Testis (tissue), 3 donors: ENCODE measurements around the gene RXRA. TPM values are rescaled to one million over a fixed set of nuclear protein-coding genes. Genes with fewer than 3 reads are reported as not detected.

Experiments
- DNase-seq: peaks from one replicate; pipeline ENCODE4 v3.0.0-alpha.2; 2019
- H3K27ac ChIP-seq, 2 donors: fragments of 200-600 bp; sonication (generic); one replicate each; pipeline ENCODE4 v1.5.1; 2019
- H3K27me3 ChIP-seq: fragments of 200-600 bp; sonication (generic); one replicate; pipeline ENCODE4 v1.5.1; 2019
- H3K36me3 ChIP-seq: fragments of 200-600 bp; sonication (generic); one replicate; pipeline ENCODE4 v1.5.1; 2017; ENCODE audit warnings: low read depth; ENCODE audit errors: missing control alignments
- H3K4me1 ChIP-seq: fragments of 200-600 bp; sonication (generic); one replicate; pipeline ENCODE4 v1.5.1; 2019
- H3K4me3 ChIP-seq, 2 donors: fragments of 200-600 bp; sonication (generic); one replicate each; pipeline ENCODE4 v1.5.1; 2017 to 2019
- H3K9me3 ChIP-seq: fragments of 200-600 bp; sonication (generic); one replicate; pipeline ENCODE4 v1.5.1; 2017
- POLR2A ChIP-seq: fragments of 450-650 bp; IDR thresholded peaks from one replicate; pipeline ENCODE4 v1.6.1; 2017; ENCODE audit warnings: antibody characterized with exemption, mild to moderate bottlenecking, moderate library complexity
- WGBS, 2 donors: methylation state at CpG; one replicate each; pipeline ENCODE4 v1.1.5; 2018; 5-methylcytosine and 5-hydroxymethylcytosine counted together
- intact Hi-C: fragments of 100-400 bp; cut with DNase I; formaldehyde crosslinking; loops from one replicate; pipeline ENCODE4 v1.15.1; 2023; ENCODE audit warnings: low total_unique reads
- polyA plus RNA-seq: library from polyadenylated mRNA; stranded (reverse); fragments of 350-450 nt; fragmentation: Illumina TruSeq; extraction: RNeasy Lipid Tissue Mini Kit (QIAGEN cat#74804); gene quantifications from one replicate; pipeline ENCODE4 v1.2.3, GENCODE V29; 2014; ENCODE audit warnings: low read depth, low replicate concordance; ENCODE audit not compliant: insufficient read depth
- total RNA-seq, 2 donors: library from RNA; depleted of rRNA; stranded (reverse); fragments of >200 nt; gene quantifications; one replicate each; pipeline ENCODE4 v1.2.3, GENCODE V29; 2016
- TF ChIP-seq, protein P1 (sequence below), 3 experiments: fragments of 450-650 bp in 2 of 3; fragments of 200-600 bp in 1 of 3; sonication (generic) in 1 of 3; IDR thresholded peaks; one replicate each; pipeline ENCODE4 v1.5.1; 2016 to 2019; ENCODE audit warnings: antibody characterized with exemption in 3 of 3, mild to moderate bottlenecking in 2 of 3, moderate library complexity in 1 of 3

RXRA gene
- total and polyA plus RNA-seq, 3 donors from 2014 or later = 31.3 to 61.0 (median 47.3) TPM

- no peak overlapping the region for H3K4me3 ChIP-seq
- intact Hi-C loops = loop anchor here (5.0 to 10.0 kb wide), 2 partner anchors 185 to 277 kb away; partner anchors contain the start of gene COL5A1
- 84 to 86% methylated on average over 11 to 17 of the region's 18 CpGs for WGBS, 2 donors
- no peak for DNase-seq
- peaks cover 20% of the 10 kb centered on the region for H3K4me1 ChIP-seq
- no peaks in the 10 kb centered on the region for H3K27me3 ChIP-seq
- peak overlapping the region in 1 of 2 donors; percentile 81 for H3K27ac ChIP-seq
- no peak for TF ChIP-seq POLR2A
- TF ChIP-seq, protein P1, sequence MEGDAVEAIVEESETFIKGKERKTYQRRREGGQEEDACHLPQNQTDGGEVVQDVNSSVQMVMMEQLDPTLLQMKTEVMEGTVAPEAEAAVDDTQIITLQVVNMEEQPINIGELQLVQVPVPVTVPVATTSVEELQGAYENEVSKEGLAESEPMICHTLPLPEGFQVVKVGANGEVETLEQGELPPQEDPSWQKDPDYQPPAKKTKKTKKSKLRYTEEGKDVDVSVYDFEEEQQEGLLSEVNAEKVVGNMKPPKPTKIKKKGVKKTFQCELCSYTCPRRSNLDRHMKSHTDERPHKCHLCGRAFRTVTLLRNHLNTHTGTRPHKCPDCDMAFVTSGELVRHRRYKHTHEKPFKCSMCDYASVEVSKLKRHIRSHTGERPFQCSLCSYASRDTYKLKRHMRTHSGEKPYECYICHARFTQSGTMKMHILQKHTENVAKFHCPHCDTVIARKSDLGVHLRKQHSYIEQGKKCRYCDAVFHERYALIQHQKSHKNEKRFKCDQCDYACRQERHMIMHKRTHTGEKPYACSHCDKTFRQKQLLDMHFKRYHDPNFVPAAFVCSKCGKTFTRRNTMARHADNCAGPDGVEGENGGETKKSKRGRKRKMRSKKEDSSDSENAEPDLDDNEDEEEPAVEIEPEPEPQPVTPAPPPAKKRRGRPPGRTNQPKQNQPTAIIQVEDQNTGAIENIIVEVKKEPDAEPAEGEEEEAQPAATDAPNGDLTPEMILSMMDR (IDR thresholded peaks at IDR 0.05) = no peak
- H3K9me3 ChIP-seq = no peaks in the 10 kb centered on the region
- H3K36me3 ChIP-seq = no peaks in the 10 kb centered on the region
Observed at GRCh38 chr9:134457321-134458206, 131.3 kb downstream of the RXRA start.

GRCh38 chr9:134458207-134459108 lies 132.2 kb downstream of the RXRA start:
- intact Hi-C loops = loop anchor here (5.0 to 10.0 kb wide), 2 partner anchors 184 to 276 kb away; partner anchors contain the start of gene COL5A1
- peak overlapping the region in 1 of 2 donors; percentile 19 for H3K27ac ChIP-seq

GRCh38 chr9:134459164-134459563 lies 132.9 kb downstream of the RXRA start:
- TF ChIP-seq, protein P1 (IDR thresholded peaks at IDR 0.05) = no peak
- no peak for TF ChIP-seq POLR2A
- Histone ChIP-seq H3K36me3 (no peaks in the 10 kb centered on the region), H3K9me3 (no peaks in the 10 kb centered on the region), H3K4me3 (no peak overlapping the region), H3K27me3 (no peaks in the 10 kb centered on the region), H3K4me1 (peaks cover 20% of the 10 kb centered on the region), H3K27ac (no peak overlapping the region)
- DNase-seq = no peak
- WGBS, 2 donors = 89% methylated on average over 9 of the region's 9 CpGs
- intact Hi-C loops = loop anchor here (5.0 to 10.0 kb wide), 2 partner anchors 183 to 276 kb away; partner anchors contain the start of gene COL5A1

More at GRCh38 chr9:134458207-134459108, 132.2 kb downstream of the RXRA start:
- Histone ChIP-seq H3K36me3 (no peaks in the 10 kb centered on the region), H3K4me1 (peaks cover 20% of the 10 kb centered on the region), H3K4me3 (no peak overlapping the region), H3K9me3 (no peaks in the 10 kb centered on the region), H3K27me3 (no peaks in the 10 kb centered on the region)
- WGBS, 2 donors = 69% methylated on average over 12 to 19 of the region's 20 CpGs
- DNase-seq = no peak
- no peak for TF ChIP-seq POLR2A
- TF ChIP-seq, protein P1 (IDR thresholded peaks at IDR 0.05) = no peak

DNA sequence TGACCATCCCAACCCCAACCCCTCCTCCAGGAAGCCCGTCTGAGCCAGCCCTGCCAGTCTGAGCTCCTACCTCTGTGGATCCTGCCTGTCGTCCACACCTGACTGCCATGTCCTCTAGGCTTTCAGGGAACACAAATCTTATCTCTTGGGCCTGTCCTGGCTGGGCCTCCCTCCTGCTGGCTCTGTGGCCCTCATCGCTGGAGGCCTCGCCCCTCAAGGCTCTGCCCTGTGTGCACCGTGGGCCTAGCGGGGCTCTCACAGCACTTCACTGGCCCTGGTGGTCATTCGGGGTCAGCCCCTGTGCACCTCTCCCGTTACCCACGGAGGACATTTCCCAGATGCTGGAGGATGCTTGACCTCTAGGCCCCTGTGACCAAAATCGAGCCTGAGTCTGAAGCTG lies 133.3 kb downstream of the RXRA start:
- no peak for DNase-seq
- Histone ChIP-seq H3K4me1 (peaks cover 20% of the 10 kb centered on the region), H3K27ac (no peak overlapping the region)

More for the DNA sequence above, 133.3 kb downstream of the RXRA start:
- Histone ChIP-seq H3K9me3 (no peaks in the 10 kb centered on the region), H3K4me3 (no peak overlapping the region), H3K27me3 (no peaks in the 10 kb centered on the region), H3K36me3 (no peaks in the 10 kb centered on the region)
- TF ChIP-seq POLR2A = no peak
- TF ChIP-seq, protein P1 (IDR thresholded peaks at IDR 0.05) = no peak
- intact Hi-C loops = loop anchor here (5.0 to 10.0 kb wide), 2 partner anchors 183 to 275 kb away; partner anchors contain the start of gene COL5A1
- 86 to 92% methylated on average over 10 of the region's 10 CpGs for WGBS, 2 donors
